PC-3 (cell line): ENCODE measurements around the gene CLIC5.

Source experiments
- EZH2 ChIP-seq: fragments of 300-600 bp; sonication (generic); IDR thresholded peaks from one replicate; pipeline ENCODE4 v1.6.1; 2017; ENCODE audit warnings: antibody characterized with exemption, mild to moderate bottlenecking, low read length; ENCODE audit not compliant: unreplicated experiment
- EZH2phosphoT487 ChIP-seq: fragments of 300-600 bp; sonication (generic); IDR thresholded peaks from 2 replicates; pipeline ENCODE4 v1.6.1; 2018; ENCODE audit warnings: mild to moderate bottlenecking, antibody characterized with exemption, low read length, borderline replicate concordance
- TF ChIP-seq, protein P1 (sequence below): fragments of 300-600 bp; sonication (generic); conservative IDR thresholded peaks from 2 replicates; pipeline ENCODE4 v1.5.1; 2017; ENCODE audit warnings: antibody characterized with exemption, low read depth, mild to moderate bottlenecking, low read length

DNA sequence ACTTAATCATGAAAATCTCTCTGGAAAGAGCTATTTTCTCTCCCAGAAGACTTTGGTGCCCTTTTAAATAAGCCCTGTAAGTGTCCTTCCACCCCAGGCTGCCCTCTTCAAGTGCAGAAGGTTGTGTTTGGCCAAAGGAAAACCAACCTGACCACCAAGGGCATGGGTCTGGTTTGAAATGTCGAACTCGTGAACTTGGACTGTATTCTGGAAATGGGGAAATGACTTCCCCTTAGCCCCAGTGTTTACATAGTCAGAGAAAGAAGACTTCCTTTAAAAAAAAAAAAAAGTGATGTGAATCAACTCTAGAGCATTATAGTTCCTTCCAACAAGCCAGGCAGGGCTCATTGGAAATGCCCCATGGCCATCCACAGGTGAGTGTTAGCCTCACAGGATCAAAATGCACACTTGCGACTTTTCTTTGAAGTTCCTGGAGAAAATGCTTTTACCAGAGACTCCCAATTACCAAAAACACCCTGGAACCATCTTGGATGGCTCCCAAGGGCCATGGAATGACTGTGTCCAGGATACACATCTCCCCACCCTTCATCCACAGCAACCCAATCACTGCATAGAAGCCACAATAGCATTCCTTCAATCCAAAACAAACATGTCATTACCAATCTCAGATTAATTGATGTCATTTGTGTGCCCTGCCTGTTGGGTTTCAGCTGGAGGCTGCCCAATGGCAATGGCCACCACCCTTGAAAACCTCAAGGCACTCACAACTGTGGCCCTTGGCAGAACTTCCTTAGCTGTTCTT, 133.8 kb downstream of the CLIC5 start:
- TF ChIP-seq EZH2phosphoT487 (no peak), EZH2 (no peak)
- TF ChIP-seq, protein P1, sequence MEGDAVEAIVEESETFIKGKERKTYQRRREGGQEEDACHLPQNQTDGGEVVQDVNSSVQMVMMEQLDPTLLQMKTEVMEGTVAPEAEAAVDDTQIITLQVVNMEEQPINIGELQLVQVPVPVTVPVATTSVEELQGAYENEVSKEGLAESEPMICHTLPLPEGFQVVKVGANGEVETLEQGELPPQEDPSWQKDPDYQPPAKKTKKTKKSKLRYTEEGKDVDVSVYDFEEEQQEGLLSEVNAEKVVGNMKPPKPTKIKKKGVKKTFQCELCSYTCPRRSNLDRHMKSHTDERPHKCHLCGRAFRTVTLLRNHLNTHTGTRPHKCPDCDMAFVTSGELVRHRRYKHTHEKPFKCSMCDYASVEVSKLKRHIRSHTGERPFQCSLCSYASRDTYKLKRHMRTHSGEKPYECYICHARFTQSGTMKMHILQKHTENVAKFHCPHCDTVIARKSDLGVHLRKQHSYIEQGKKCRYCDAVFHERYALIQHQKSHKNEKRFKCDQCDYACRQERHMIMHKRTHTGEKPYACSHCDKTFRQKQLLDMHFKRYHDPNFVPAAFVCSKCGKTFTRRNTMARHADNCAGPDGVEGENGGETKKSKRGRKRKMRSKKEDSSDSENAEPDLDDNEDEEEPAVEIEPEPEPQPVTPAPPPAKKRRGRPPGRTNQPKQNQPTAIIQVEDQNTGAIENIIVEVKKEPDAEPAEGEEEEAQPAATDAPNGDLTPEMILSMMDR: no peak
